Renal cortical epithelial cell (primary cell): Measurements from ENCODE around the gene WNT9A. TPM values are rescaled to one million over a fixed set of nuclear protein-coding genes. Genes with fewer than 3 reads are reported as not detected.

ENCODE experiments used
- DNase-seq: peaks from one replicate; pipeline ENCODE4 v3.0.0-alpha.2; 2011; ENCODE audit warnings: low read depth
- total RNA-seq: library from RNA; depleted of rRNA; stranded (reverse); fragments of >200 nt; gene quantifications from 2 replicates; pipeline ENCODE4 v1.2.3, GENCODE V29; 2014

The WNT9A gene
- total RNA-seq, 1 donor from 2014 or later: 0.89 TPM

DNA sequence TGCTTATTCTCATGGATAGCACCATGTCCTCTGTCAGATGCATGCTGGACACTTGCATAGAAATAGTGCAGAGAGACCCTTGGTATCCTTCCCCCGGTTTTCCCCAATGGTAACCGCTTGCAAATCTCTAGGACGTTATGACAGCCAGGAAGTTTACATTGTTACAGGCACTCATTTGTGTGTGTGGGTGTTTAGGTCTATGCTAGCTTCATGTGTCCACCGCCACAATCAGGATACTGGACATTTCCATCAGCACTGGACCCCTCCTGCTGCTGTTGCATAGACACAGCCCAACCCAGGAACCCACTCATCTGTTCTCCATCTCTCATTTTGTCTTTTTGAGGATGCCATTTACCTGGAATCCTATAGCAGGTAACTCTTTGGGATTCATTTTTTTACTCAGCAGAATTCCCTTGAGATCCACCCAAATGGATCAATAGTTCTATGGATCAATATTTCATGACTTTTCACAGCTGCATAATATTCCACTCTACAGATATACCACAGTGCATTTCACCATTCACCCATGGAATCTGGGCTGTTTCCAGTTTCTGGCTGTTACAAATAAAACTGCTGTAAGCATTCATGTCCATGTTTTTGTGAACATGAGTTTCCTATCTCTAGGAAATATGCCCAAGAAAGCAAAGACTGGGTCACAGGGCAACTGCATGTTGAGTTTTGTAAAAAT, 6.6 kb upstream of the WNT9A start:
- DNase-seq: no peak

DNA sequence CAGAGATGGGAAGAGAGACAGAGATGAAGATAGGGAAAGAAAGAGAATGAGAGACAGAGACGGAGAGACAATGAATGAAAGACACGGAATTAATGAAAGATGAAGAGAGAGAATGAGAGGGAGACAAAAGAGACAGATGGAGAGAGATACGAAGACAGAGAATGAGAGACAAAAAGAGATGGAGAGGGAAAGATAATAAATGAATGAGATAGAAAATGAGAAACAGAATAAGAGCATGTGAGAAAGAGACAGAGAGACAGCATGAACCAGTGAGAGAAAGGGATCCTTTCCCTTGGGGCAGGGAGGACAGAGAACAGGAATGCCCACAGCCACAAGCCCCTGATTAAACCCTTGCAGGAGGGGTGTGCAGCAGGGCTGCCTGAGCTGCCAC, 5.3 kb upstream of the WNT9A start:
- no peak for DNase-seq

DNA sequence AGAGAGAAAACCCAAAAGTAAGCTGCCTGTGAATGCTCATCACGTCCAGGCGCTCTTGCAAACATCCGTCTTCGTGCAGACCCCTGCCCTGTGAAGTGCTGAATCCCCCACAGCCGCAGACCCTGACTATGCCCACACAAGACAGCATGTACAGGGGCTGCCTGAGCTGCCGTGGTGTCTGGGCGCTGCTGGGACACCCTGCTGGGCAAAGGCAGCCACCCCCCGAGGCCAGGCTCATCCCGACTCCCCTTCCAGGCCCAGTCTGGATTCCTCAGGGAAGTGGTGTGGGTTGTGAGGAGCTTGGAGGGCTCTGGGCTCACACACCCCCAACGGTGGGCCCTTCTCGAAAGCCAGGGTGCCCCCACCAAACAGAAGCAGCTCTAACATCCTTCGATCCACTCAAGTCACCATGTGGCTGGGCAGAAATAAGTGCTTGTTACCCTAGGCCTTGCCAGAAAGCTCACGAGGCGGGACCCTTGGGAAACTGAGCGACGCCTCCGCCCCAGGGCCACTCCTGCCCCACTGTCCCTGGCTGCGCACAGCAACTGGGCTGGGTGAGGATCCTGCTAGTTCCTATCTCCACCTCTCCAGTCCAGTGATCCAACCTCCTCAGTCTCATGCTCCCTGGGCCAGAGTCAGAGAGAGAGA, 4.8 kb upstream of the WNT9A start:
- no peak for DNase-seq

DNA sequence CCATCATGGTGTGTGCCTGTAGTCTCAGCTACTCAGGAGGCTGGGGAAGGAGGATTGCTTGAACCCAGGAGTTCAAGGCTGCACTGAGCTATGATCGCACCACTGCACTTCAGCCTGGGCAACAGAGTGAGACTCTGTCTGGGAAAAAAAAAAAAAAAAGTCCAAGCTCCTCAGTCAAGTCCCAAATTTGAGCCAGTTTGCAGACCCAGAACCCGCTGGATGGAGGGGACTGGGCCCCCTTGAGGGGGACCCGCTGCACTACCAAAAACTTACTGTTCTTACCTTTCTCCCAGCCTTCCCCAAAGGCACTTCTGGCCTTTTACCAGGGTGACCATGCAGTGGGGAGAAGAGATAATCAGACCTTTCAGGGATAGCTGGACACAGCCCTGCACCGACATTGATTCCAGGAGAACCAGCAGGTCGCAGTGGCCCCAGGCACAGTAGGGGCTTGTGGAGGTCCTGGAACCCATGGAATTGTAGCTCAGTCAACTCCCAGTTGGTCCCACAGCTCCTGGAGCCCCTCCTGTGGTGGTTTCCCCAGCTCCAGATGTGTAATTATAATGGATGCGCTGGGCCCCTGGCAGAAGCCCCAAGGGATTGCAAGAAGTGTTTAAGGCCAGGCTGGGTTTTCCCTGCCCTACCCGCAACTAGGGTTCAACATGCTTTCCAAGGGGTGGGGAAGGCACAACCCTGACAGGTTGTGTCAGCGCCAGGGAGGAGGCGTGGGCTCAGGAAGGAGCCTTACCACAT, 4.1 kb upstream of the WNT9A start:
- DNase-seq: no peak

DNA sequence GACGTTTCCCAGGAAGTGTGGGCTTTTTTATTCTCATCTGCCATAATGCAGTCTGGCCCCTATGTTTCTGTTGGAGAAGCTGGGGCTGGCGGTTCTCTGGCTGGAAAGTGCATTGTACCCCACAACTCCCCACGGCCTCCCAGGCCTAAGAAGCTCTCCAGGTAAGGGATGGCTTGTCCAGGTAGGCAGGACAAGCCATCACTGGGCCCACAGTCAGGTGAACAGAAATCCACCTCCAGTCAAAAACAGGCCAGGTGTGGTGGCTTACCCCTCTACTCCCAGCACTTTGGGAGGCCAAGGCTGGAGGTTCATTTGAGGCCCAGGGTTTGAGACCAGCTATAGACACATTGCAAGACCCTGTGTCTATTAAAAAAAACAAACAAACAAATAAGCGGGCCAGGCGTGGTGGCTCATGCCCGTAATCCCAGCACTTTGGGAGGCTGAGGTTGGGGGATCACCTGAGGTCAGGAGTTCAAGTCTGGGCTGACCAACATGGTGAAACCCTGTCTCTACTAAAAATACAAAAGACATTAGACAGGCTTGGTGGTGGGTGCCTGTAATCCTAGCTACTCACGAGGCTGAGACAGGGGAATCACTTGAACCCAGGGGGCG, 3.1 kb upstream of the WNT9A start:
- no peak for DNase-seq

DNA sequence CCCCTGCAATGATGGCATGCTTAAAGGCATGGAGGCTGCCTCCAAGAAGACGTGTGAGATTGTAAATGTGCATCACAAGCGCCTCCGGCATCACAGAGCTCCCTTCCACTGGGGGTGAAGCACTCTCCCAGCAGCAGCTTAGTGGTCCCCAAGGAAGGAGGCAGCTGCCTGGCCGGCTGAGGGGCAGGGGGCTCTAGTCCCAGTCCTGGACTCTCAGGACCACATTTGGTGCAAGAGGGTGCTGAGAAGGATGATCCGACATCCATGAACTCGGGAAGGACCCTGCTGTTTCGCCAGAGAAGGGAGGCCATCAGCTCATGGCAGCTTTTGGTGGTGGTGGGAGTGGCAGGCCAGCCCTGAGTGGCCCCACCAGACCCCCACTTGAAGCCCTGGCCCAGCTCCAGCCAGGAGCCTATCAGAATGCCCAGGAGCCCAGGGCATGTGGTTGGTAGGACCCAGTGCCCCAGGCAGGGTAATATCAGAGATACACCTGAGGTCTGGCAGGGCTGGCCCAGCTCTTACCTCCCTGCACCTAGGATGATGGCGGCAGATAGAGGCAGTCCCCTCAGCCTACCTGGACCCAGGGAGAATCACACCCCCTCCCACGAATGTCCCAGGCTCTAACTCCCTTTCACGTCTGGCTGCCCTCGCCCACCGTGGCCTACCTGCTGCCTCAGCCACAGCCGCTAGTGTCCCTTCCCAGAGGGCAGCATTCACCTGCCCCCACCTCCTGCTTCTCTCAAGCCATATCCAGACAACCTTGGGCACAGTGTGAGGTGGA, 2.4 kb upstream of the WNT9A start:
- DNase-seq: no peak

DNA sequence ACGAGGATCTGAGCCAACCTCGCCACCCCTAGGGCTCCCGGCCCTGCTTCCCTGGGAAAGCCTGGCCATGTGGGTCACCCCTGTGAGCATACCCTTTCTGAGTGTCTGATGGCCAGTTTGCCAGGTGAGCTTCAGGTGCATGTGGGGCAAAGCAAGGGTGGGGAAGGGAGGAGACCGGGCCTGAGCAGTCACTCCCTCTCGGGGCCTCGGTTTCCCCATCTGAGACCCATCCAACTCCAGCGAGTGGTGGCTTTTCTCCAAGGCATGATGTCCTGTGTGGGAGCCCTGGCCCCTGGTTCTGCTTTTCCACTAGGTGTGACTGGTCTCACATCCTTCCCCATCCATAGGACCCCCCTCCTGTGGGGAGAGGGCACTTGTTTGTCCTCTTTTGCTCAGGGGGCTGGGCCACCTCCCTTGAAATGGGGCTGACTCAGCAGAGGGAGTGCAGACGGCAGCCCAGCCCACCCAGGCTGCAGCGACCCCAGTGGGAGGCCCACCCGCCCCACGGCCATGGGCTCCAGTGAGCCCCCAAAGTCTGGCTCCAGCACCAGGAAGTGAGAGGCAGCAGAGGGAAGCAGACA, 1.7 kb upstream of the WNT9A start:
- DNase-seq: no peak

DNA sequence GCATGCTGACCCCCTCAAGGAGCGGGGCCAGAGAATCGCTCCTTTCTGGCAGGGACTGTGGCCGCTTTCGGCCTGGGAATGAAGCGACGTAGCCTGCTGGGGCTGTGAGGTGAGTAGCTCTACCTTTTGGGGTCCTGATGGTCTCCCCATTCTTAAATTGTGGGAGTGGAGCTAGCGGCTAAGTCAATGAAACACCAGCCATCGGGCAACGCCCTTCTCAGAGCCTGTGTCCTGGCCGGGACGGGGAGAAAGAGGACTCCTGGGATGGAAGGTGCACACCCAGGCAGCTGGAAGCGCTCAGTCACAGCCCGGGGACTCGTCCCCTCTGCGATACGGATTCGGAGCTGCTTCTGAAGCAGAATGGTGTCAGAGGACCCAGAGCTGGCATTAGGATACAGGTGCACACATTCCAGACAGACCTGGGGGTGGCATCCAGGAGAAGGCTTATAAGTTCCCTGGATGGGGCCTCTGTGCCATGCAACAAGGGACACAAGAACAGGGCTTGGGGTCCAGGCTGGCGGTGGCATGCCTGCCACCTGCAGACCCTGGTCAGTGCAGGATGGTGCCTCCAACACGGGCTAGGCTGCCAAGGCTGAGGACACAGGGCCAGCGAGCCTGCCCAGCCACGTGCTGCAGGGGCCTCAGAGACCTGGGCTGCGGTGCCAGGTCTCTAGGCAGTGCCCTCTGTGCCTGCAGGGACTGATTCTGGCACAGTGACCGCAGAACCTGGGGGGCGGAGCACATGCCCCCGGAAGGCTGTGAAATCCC, 945 bp upstream of the WNT9A start:
- DNase-seq: no peak

DNA sequence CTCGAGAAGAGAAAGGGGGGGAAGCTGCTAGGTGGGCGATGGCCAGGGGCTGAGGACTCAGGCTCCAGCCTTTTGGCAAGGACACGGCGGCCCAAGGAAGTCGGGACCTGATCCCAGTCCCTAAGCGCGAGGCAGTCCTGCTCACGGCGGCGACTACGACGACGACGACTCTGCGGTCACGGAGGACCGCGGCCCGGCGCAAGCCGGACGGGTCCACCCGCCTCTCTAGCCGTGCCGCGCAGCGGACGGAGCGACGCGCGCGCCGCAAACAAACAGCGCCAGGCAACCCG, 401 bp downstream of the WNT9A start:
- no peak for DNase-seq

DNA sequence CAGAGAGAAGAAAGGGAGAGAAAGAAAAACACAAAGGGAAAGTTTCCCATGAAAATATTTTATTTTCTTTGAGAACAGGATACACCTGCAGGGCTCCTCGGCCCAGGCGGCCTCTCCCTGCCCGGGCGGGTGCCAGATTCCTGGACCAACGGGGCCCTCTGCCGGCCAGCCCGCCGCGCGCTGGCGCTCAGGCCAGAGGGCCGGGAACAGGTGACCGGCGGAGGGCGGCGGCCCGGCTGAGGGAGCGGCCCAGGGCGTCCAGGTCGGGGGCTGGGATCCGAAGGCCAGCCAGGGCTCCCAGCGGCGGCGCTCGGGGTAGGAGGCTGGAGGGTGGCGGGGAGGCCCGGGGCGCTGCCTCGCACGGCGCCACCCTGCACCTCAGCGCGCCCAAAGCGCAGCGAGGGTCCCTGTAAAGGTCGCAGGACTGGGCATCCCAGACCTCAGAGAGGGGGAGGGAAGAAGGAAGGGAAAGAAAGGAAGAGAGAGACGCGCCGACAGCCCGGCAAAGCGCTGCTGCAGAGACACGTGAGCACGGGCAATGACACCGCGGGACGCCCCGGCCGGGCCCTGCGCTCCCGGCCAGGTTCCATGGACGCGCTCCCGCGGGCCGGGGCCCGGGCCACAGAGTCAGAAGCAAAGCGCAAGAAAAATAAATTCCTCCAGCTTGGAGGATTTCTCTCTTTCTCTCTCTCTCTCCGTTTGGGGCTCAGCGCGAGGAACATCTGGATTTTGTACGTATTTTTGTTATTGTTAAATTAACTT, 927 bp downstream of the WNT9A start:
- peak; percentile 12 for DNase-seq

DNA sequence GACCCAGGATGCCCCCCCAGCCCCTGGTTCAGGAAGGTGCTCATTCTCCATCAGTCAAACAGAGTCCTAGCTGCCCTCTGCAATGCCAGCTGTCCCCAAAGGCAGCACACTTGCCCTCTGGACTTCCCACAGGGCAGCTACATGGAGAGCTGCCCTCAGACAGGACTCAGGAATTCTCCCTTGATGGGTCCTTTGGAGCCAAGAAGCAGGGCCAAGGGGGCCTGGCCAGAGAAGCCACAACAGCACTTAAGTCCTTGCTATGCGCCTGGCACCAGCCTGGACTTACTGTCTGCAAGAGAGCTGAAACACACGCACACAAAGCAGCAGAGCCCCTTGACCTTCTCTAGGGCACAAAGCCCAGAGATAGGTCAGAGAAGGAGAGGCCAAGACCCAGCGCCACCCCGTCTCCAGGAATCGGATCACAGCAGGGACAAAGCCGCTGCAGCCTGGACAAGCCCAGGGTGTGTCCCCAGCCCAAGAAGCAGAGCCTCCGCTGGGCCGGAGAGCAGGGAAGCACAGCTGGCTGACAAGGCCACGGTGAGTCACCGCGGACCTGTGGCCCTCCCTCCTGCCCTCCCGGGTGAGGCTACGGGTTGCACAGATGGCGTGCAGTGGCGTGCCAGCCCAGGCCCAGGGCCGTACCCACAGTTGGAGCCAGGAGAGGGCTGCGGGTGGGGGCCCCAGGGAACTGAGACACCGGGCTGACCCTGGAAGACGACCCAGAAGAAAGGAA, 1.7 kb downstream of the WNT9A start:
- DNase-seq: peak; percentile 55

DNA sequence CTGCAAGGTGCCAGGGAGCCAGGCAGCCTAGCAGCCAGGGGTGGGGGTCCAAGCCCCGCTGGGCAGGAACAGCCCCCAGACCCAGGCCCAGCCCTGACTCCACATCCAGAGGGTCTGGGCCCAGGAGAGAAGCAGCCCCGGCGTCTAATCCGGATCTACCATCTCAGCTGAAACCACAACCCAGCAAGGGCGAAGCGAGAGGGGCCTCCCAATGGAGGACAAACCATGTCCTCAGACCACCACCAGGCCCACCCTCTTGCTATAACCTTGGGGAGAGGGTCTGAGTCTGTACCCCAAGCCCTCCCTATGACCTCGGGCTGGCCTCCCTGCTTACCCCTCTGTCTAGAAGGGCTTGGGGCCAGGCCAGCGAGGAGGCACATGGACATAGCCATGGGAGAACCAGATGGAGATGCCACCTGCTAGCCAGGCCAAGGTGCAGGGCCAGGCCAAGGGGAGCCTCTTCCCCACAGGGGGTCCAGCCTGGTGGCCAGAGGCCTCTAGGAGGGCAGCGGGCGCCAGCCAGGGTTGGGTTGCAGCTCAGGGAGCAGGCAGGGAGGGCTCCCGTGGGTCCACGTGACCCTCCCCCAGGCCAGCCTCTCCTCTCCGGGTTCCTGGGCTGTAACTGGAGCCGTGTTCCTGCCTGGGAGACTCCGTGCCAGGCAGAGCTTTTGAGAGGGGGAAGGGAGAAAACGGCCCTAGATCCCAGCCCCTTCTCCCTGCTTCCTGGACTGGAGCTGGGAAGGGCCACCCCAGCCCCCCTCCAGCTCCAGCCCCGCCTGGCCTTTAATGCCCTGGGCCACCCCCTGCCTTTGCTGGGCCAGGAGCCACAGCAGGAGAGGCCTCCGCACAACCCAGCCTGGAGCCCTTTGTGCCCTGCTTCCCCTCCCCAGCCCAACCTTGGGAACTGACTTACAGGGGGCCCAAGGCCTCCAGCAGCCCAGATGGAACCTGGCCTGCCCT, 2.5 kb downstream of the WNT9A start:
- DNase-seq: no peak

DNA sequence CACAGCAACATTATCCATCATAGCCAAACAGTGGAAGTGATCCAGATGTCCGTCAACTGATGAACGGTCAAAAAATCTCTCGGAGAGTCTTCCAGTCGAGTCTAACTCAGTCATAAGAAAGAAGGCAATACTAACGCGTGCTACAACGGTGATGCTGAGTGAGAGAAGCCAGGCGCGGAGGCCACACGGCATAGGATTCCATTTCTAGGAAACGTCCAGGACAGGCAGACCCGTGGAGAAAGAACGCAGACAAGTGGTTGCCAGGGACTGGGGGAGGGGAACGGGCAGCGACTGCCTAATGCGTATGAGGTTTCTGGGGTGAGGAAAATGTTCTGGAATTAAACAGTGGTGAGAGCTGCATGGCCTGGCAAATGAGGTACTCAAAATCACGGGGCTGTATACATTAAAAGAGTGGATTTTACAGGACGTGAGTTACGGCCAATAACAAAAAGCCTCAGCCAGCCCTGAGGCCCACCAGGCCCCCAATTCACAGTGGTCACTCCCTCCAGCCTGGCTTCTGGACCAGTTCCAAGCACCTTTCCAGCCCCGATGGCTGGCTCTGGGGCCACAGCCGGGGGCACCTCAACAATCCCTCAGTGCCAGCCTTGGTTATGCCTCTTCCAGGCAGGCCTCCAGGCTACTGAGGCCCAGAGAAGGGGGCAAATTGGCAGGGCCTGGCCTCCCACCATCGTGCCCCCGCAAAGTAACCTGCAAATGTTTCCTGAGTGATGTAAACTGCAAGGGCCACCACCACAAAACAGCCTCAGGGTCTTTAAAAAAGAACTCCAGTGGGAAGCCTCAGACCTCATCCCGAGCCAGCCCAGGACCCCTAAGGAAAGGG, 3.4 kb downstream of the WNT9A start:
- DNase-seq: no peak

DNA sequence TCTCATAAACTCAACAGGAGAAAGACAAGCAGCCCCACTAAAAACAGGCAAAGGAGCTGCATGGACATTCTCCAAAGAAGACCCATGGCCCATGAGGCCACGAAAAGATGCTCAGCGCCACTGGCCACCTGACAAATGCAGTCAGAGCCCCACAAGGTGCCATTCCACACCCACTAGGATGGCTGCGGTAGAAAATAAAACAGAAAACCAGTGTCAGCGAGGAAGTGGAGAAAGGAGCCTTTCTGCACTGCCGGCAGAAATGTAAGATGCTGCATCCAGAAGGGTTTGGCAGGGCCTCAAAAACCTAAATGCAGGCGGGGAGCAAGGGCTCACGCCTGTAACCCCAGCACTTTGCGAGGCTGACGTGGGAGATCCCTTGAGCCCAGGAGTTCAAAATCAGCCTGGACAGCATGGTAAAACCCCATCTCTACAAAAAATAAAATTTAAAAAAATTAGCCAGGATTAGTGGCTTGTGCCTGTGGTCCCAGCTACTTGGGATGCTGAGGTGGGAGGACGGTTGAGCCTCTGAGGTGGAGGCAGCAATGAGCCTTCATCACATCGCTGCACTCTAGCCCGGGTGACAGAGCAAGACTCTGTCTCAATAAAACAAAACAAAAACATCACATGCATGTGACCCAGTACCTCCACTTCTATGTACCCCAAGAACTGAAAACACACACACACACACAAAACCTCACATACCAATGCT, 4.2 kb downstream of the WNT9A start:
- DNase-seq: no peak

DNA sequence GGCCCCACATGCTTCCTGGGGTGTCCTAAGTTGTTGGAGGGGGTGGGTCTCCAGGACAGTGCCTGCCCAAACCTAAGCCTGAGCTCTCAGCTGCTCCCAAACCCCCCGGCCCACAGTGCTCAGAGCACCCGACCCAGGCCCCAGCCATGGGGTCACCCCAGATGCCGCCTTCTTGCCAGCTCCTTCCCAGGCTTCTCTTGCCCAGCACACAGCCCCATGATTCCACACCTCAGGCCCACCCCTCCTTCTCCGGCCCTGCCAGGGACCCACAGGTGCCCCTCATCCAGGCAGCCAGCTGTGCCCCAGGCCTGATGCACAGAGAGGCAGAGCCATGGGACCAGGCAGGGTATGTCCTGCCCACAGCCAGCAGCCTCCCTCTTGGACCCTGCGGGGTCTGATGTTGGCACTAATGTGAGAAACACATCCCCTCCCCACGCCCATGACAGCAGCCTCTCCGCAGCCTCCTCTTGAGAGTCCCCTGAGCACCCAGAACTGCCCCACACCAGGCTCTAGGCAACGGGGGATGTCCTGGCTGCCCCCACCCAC, 4.9 kb downstream of the WNT9A start:
- DNase-seq: no peak

DNA sequence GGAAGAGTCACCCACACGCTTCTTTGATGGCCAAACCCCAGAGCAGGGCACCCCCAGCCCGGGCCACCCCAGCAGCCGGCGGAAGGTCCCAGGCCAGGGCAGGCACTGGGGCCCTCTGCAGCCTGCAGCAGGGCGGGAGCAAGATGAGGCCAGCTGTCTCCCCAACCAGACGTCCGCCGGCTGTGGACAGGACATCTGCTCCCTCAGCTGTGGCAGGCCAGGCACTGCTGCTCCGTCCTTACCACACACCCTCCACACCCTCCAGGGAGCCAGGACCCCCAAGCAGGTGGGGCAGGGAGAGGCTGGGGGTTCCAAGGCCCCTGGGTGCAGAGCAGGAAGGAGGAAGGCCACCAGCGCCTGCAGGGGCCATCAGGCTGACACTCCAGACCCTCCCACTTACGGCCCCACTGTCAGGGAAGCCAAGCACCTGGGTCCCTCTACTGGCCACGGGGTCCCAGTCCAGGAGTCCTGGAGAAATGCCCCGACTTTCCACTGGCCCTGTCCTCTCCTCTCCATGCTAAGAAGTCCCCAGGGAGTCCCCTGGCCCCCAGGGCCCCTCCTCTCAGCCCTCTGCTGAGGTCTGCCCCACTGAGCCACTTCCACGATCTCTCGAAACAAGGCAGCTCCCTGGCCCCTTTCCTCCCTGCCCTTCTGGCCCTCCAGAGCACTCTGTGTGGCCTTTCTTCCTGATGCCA, 5.6 kb downstream of the WNT9A start:
- no peak for DNase-seq
